HepG2 (cell line): Measurements from ENCODE around the gene TEAD1.

Experiments
- ATF1 ChIP-seq: IDR thresholded peaks from 2 replicates; pipeline ENCODE4 v1.6.1; 2016; ENCODE audit warnings: mild to moderate bottlenecking, control low read depth
- CTCF ChIP-seq: sonication (generic); formaldehyde crosslinking; IDR thresholded peaks from 2 replicates; pipeline ENCODE4 v1.5.0; 2020; ENCODE audit warnings: mild to moderate bottlenecking, missing genetic modification reagents, moderate library complexity
- ESRRA ChIP-seq: sonication (generic); formaldehyde crosslinking; IDR thresholded peaks from 2 replicates; pipeline ENCODE4 v1.5.1; 2020; ENCODE audit warnings: mild to moderate bottlenecking, low read depth, missing genetic modification reagents
- KAT7 ChIP-seq: IDR thresholded peaks from 2 replicates; pipeline ENCODE4 v1.6.1; 2018; ENCODE audit warnings: borderline replicate concordance, missing compliant biosample characterization
- KLF13 ChIP-seq: sonication (generic); formaldehyde crosslinking; IDR thresholded peaks from 2 replicates; pipeline ENCODE4 v1.4.0; 2020; ENCODE audit warnings: mild to moderate bottlenecking, missing genetic modification reagents
- MYNN ChIP-seq: sonication (generic); formaldehyde crosslinking; IDR thresholded peaks from 2 replicates; pipeline ENCODE4 v1.4.0; 2020; ENCODE audit warnings: mild to moderate bottlenecking, low read depth, missing genetic modification reagents
- PBX3 ChIP-seq: sonication (generic); formaldehyde crosslinking; IDR thresholded peaks from 2 replicates; pipeline ENCODE4 v1.8.1; 2023; ENCODE audit warnings: missing genetic modification reagents, inconsistent platforms, borderline replicate concordance
- RELA ChIP-seq: sonication (generic); formaldehyde crosslinking; IDR thresholded peaks from 2 replicates; pipeline ENCODE4 v1.4.0; 2020; ENCODE audit warnings: missing genetic modification reagents
- SP2 ChIP-seq: sonication (generic); formaldehyde crosslinking; IDR thresholded peaks from 2 replicates; pipeline ENCODE4 v1.5.1; 2020; ENCODE audit warnings: mild to moderate bottlenecking, missing genetic modification reagents

- no peak for TF ChIP-seq CTCF (CRISPR knock-in tag)
- no peak for TF ChIP-seq ESRRA (CRISPR knock-in tag)
- TF ChIP-seq RELA = no peak
- TF ChIP-seq KLF13 (CRISPR knock-in tag) = no peak
- TF ChIP-seq PBX3 (CRISPR knock-in tag) = no peak
- no peak for TF ChIP-seq ATF1 (CRISPR knock-in tag)
- no peak for TF ChIP-seq SP2 (CRISPR knock-in tag)
- no peak for TF ChIP-seq MYNN (CRISPR knock-in tag)
- no peak for TF ChIP-seq KAT7 (CRISPR knock-in tag)
Observed at GRCh38 chr11:12834166-12834565, 159.9 kb downstream of the TEAD1 start.
